ENCODE data around the gene SIAE. TPM values are rescaled to one million over a fixed set of nuclear protein-coding genes. Genes with fewer than 3 reads are reported as not detected.
A peak's percentile ranks its signal among the peaks of the same experiment; 100 is the strongest.

SIAE gene
- total RNA-seq, 1 experiment from 2014 or later = 5.6 TPM

GRCh38 chr11:124722176-124722575 is 48.6 kb upstream of the SIAE start:
- Mint-ChIP-seq H3K27me3 (ENCODE audit: low read depth) (peaks cover 83% of the 10 kb centered on the region), H3K4me1 (peaks cover 53 to 60% of the 10 kb centered on the region in 2 experiments), H3K9me3 (no peaks in the 10 kb centered on the region; a peak in 1 of 5 replicates), H3K36me3 (ENCODE audit: insufficient read depth in 1 of 3, low read depth in 3 of 3) (no peaks in the 10 kb centered on the region; a peak in 1 of 7 replicates), H3K27ac (no peak overlapping the region), H3K4me3 (no peak overlapping the region)
- H3K18ac ChIP-seq (ENCODE audit: insufficient read length, low read depth, low read length) = no peak overlapping the region
- H2BK15ac ChIP-seq (ENCODE audit: low read depth, low read length) = no peak overlapping the region
- H3T11ph ChIP-seq (ENCODE audit: low read length) = no peak overlapping the region
- no peak overlapping the region for H2BK120ac ChIP-seq (ENCODE audit: low read depth, low read length, poor library complexity, severe bottlenecking)
- no peak overlapping the region for H2BK12ac ChIP-seq (ENCODE audit: insufficient read length, low read depth, low read length)
- H3K14ac ChIP-seq (ENCODE audit: insufficient read depth, low read length) = 0 out of 2 replicates have a peak overlapping the region, but pooled peaks have one; percentile 35
- H3K56ac ChIP-seq (ENCODE audit: insufficient read length, low read depth, low read length) = no peak overlapping the region
- no peak overlapping the region for H2AK5ac ChIP-seq (ENCODE audit: insufficient read length, low read length)
- H3K9ac ChIP-seq (ENCODE audit: extremely low read depth, insufficient read length, low read length) = no peak overlapping the region
- no peaks in the 10 kb centered on the region for H3K79me1 ChIP-seq (ENCODE audit: insufficient read depth, low read depth, low read length, poor library complexity, severe bottlenecking)
- H3K27ac ChIP-seq (ENCODE audit: insufficient read length, low read depth, low read length) = no peak overlapping the region
- H4K91ac ChIP-seq (ENCODE audit: insufficient read length, low read depth, low read length) = no peak overlapping the region
- no peak for TF ChIP-seq CTCF (conservative IDR thresholded peaks at IDR 0.05)
- H2BK20ac ChIP-seq (ENCODE audit: low read depth, low read length, poor library complexity, severe bottlenecking) = no peak overlapping the region
- H3K4me1 ChIP-seq (ENCODE audit: insufficient read depth, low read length) = peaks cover 17% of the 10 kb centered on the region
- no CpG with 5 or more reads among the region's 6 CpGs for WGBS (ENCODE audit: extremely low coverage, insufficient read length, low lambda C conversion rate)
- H4K8ac ChIP-seq (replicated peaks; ENCODE audit: insufficient read length, low read depth, low read length) = no peak overlapping the region
- H3K27me3 ChIP-seq (ENCODE audit: insufficient read depth, low read length) = peaks cover 46% of the 10 kb centered on the region
- H4K20me1 ChIP-seq (ENCODE audit: control insufficient read depth, insufficient read depth, insufficient read length) = no peaks in the 10 kb centered on the region
- H3K4me2 ChIP-seq (ENCODE audit: insufficient read depth, insufficient read length, low read length) = no peak overlapping the region
- no peaks in the 10 kb centered on the region for H3K79me2 ChIP-seq (ENCODE audit: insufficient read depth, low read length)
- H4K5ac ChIP-seq (ENCODE audit: insufficient read length, low read depth, low read length) = no peak overlapping the region
- H2AFZ ChIP-seq (ENCODE audit: low read length) = no peak overlapping the region
- no peak overlapping the region for H3K4ac ChIP-seq (ENCODE audit: low read depth, low read length)
- H3K23me2 ChIP-seq (ENCODE audit: insufficient read length, low read depth, low read length, poor library complexity, severe bottlenecking) = peaks cover 9% of the 10 kb centered on the region
- H2BK5ac ChIP-seq (ENCODE audit: insufficient read length, low read length) = no peak overlapping the region
- no peak for DNase-seq
- no peaks in the 10 kb centered on the region for H3K9me3 ChIP-seq (ENCODE audit: control insufficient read depth, low read depth, low read length)
- no peak overlapping the region for H3K23ac ChIP-seq (ENCODE audit: insufficient read length, low read depth, low read length)
